ENCODE data around the gene KCNQ1OT1.

DNA sequence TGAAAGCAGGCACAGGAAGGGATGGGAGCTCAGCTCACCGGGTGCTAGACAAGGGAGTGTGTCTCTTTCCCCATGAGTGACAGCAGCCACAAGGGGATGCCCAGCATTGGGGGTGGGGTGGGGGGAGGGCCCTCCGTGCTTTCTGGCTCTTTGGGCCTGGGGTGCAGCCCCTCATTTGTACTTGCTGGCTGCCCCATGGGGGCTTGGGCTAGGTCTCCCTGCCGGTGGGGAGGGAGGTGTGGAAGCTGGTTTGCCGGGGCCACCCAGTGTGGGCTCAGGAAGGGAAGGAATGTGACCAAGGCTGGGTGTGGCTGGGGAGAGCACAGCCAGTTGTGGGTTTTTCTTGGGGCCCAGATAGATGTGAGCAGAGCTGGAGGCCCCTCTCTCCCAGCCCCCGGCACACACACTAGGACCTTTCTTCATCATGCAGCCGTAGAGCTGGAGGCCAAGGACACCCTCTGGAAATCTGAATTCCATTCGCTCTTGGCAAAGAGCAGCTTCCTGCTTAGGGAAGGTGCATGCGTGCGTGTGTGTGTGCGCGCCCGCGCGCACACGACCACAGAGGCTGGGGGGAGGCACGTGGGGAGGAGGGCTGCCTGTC, 25.8 kb downstream of the KCNQ1OT1 start:
- no peak for TF ChIP-seq POLR2AphosphoS5 (IDR thresholded peaks at IDR 0.05; ENCODE audit: low read depth, low read length)
- TF ChIP-seq CTCF (IDR thresholded peaks at IDR 0.05) = no peak
- no peak for TF ChIP-seq RAD21 (IDR thresholded peaks at IDR 0.05; ENCODE audit: low read length)
- no peak for TF ChIP-seq MAX (IDR thresholded peaks at IDR 0.05; ENCODE audit: low read depth)
- no peak for TF ChIP-seq MEF2A (IDR thresholded peaks at IDR 0.05; ENCODE audit: borderline replicate concordance, low read depth)
- TF ChIP-seq, protein P1, sequence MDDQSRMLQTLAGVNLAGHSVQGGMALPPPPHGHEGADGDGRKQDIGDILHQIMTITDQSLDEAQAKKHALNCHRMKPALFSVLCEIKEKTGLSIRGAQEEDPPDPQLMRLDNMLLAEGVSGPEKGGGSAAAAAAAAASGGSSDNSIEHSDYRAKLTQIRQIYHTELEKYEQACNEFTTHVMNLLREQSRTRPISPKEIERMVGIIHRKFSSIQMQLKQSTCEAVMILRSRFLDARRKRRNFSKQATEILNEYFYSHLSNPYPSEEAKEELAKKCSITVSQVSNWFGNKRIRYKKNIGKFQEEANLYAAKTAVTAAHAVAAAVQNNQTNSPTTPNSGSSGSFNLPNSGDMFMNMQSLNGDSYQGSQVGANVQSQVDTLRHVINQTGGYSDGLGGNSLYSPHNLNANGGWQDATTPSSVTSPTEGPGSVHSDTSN (IDR thresholded peaks at IDR 0.05) = no peak
- no peak for TF ChIP-seq SIN3A (IDR thresholded peaks at IDR 0.05; ENCODE audit: borderline replicate concordance, low read depth, low read length)
- TF ChIP-seq REST (IDR thresholded peaks at IDR 0.05; ENCODE audit: low read depth, low read length) = no peak
- no peak for TF ChIP-seq EP300 (IDR thresholded peaks at IDR 0.05; ENCODE audit: borderline replicate concordance in 1 of 2, low read depth in 1 of 2, low read length in 1 of 2)
- no peak for TF ChIP-seq NRF1 (IDR thresholded peaks at IDR 0.05; ENCODE audit: low read depth, low read length)
- no peak for TF ChIP-seq RFX5 (IDR thresholded peaks at IDR 0.05; ENCODE audit: low read length)
- TF ChIP-seq YY1 (IDR thresholded peaks at IDR 0.05; ENCODE audit: low read depth) = no peak

All from SK-N-SH (cell line).